Colonic mucosa (tissue), 4 donors: ENCODE data around the gene ASRGL1. TPM values are rescaled to one million over a fixed set of nuclear protein-coding genes. Genes with fewer than 3 reads are reported as not detected.
"Not testable (repeated sequence)": the region's sequence is repeated elsewhere in the genome, so short reads cannot be mapped to it uniquely, and the experiment has no call there.

Experiments used
- DNase-seq: peaks from one replicate; pipeline ENCODE4 v3.0.0-alpha.2; 2020
- H3K27ac ChIP-seq: fragments of 200-600 bp; one replicate; pipeline ENCODE4 v1.8.0; 2021
- H3K27me3 ChIP-seq: fragments of 200-600 bp; one replicate; pipeline ENCODE4 v1.8.0; 2021
- H3K36me3 ChIP-seq: fragments of 200-600 bp; one replicate; pipeline ENCODE4 v1.8.0; 2021
- H3K4me1 ChIP-seq: fragments of 200-600 bp; one replicate; pipeline ENCODE4 v1.8.0; 2021; ENCODE audit warnings: mild to moderate bottlenecking
- H3K4me3 ChIP-seq: fragments of 200-600 bp; one replicate; pipeline ENCODE4 v1.8.0; 2021
- H3K9ac ChIP-seq, 2 donors: one replicate each; pipeline ENCODE4 v1.7.0; 2013; ENCODE audit warnings: control low read depth in 2 of 2, low read depth in 2 of 2, low read length in 2 of 2
- H3K9me3 ChIP-seq: fragments of 200-600 bp; one replicate; pipeline ENCODE4 v1.8.0; 2021
- intact Hi-C: fragments of 100-400 bp; cut with DNase I; formaldehyde crosslinking; loops from one replicate; pipeline ENCODE4 v1.14.1; 2022
- total RNA-seq, 2 donors: library from RNA; stranded (reverse); fragmentation: NEBNext Ultra II Directional in 1 of 2; extraction: Animal tissue kit (Norgen Biotek cat#: 25700) in 1 of 2; gene quantifications; one replicate each; pipeline ENCODE4 v1.2.1, GENCODE V29; 2021
- TF ChIP-seq, protein P1 (sequence below): fragments of 200-600 bp; IDR thresholded peaks from one replicate; pipeline ENCODE4 v1.8.0; 2022; ENCODE audit warnings: antibody characterized with exemption, mild to moderate bottlenecking
- donor health status: healthy.
- donor health status: DM: no; HTN: no; CAD: no.
- donor health status: DM: no; HTN: no; CAD: no.

The ASRGL1 gene
- total RNA-seq, 2 donors from 2014 or later: 32.5 to 71.7 TPM

- Histone ChIP-seq H3K4me1 (peaks cover 9% of the 10 kb centered on the region), H3K4me3 (no peak overlapping the region), H3K27me3 (no peaks in the 10 kb centered on the region), H3K9ac (no peak overlapping the region), H3K9me3 (no peaks in the 10 kb centered on the region), H3K36me3 (no peaks in the 10 kb centered on the region), H3K27ac (no peak overlapping the region)
- DNase-seq: no peak
- intact Hi-C loops: loop anchor here (2.0 to 5.0 kb wide), 2 partner anchors 33 to 201 kb away; no protein-coding TSS in a partner anchor
- TF ChIP-seq, protein P1, sequence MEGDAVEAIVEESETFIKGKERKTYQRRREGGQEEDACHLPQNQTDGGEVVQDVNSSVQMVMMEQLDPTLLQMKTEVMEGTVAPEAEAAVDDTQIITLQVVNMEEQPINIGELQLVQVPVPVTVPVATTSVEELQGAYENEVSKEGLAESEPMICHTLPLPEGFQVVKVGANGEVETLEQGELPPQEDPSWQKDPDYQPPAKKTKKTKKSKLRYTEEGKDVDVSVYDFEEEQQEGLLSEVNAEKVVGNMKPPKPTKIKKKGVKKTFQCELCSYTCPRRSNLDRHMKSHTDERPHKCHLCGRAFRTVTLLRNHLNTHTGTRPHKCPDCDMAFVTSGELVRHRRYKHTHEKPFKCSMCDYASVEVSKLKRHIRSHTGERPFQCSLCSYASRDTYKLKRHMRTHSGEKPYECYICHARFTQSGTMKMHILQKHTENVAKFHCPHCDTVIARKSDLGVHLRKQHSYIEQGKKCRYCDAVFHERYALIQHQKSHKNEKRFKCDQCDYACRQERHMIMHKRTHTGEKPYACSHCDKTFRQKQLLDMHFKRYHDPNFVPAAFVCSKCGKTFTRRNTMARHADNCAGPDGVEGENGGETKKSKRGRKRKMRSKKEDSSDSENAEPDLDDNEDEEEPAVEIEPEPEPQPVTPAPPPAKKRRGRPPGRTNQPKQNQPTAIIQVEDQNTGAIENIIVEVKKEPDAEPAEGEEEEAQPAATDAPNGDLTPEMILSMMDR: no peak
Observed at GRCh38 chr11:62373464-62374119, 36.3 kb downstream of the ASRGL1 start.

DNA sequence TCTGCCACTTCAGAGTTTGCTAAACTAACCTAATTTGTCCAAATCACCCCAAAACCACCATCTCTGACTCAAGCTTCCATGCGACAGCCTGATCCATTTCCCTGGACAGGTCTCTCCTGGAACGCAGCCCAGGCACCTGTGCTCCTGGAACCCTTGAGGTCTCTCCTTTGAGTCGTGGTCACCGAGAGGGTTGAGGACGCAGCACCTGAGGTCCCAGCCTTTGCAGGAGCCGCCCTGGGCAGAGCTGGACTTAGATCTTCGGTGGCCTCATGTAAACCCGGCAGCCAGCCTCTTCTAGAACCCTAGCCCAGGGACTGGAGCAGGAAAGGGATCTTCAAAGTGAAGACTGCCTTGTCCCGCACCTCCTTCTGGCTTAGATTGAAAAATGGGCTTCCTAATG is 37.6 kb downstream of the ASRGL1 start:
- H3K9ac ChIP-seq: no peak overlapping the region
- no peaks in the 10 kb centered on the region for H3K36me3 ChIP-seq
- peak; percentile 16 for DNase-seq
- peaks cover 7% of the 10 kb centered on the region for H3K4me1 ChIP-seq
- H3K9me3 ChIP-seq: no peaks in the 10 kb centered on the region
- no peak overlapping the region for H3K27ac ChIP-seq
- no peak overlapping the region for H3K4me3 ChIP-seq
- no peaks in the 10 kb centered on the region for H3K27me3 ChIP-seq
- TF ChIP-seq, protein P1: no peak
- intact Hi-C loops: loop anchor here (2.0 to 5.0 kb wide), 3 partner anchors 34 to 202 kb away; no protein-coding TSS in a partner anchor

- peak; percentile 30 for DNase-seq
- H3K9me3 ChIP-seq, H3K27ac ChIP-seq, H3K4me3 ChIP-seq, H3K27me3 ChIP-seq, H3K9ac ChIP-seq, H3K36me3 ChIP-seq, H3K4me1 ChIP-seq: not testable (repeated sequence)
- intact Hi-C loops: loop anchor here (5.0 kb wide), 1 partner anchor 161 kb away; no protein-coding TSS in a partner anchor
- TF ChIP-seq, protein P1: peak; percentile 51
Observed at GRCh38 chr11:62378459-62379063, 41.3 kb downstream of the ASRGL1 start.

DNA sequence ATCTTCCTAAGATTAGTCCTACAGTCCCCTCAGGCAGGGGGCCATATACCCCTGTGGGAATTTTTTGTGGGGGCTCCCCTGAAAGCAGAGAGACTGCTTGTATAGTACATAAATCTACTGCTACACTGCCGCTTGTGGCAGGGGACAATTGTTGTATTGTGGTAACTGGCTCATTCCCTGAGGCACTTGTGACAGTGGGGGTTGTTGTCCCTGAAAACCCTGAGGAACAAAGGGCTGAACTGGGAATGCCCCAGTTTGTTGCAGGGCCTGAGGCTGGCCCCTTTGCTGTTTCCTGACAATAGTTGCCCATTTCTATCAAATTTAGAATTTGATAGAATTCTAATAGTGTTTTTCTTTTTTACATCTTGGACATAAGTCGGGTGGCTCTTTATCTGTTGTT is 42.3 kb downstream of the ASRGL1 start:
- intact Hi-C loops: loop anchor here (5.0 kb wide), 1 partner anchor 162 kb away; no protein-coding TSS in a partner anchor
- H3K4me3 ChIP-seq, H3K9ac ChIP-seq, H3K27me3 ChIP-seq, H3K4me1 ChIP-seq, H3K27ac ChIP-seq, H3K9me3 ChIP-seq, H3K36me3 ChIP-seq: not testable (repeated sequence)
- peak; percentile 7 for DNase-seq

DNA sequence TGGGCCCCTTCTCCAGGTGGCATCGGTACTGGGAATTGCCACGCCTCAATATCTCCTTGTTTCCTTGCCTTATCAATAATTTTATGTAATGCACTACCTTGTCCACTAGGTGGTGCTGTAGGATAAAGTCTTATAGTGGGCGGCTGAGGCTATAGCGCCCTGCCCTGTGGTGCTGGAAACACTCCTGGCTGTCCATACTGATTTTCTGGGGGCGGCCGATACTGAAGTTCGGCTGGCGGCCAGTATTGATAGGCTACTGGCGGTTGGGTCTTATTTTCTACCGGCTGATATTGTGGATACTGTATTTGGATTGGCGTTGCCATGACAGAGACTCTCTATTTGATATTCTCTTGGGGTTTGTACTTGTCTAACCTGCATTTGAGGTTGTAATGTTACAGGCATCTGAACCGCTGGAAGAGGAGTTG is 43.6 kb downstream of the ASRGL1 start:
- H3K4me1 ChIP-seq, H3K27me3 ChIP-seq, H3K9me3 ChIP-seq, H3K9ac ChIP-seq, intact Hi-C loops, H3K27ac ChIP-seq, H3K4me3 ChIP-seq, H3K36me3 ChIP-seq: not testable (repeated sequence)
- TF ChIP-seq, protein P1: peak; percentile 76
- DNase-seq: peak; percentile 56

GRCh38 chr11:62383822-62384221 is 46.6 kb downstream of the ASRGL1 start:
- no peak overlapping the region for H3K4me3 ChIP-seq
- TF ChIP-seq, protein P1: no peak

GRCh38 chr11:62386083-62386482 is 48.8 kb downstream of the ASRGL1 start:
- H3K4me1 ChIP-seq, H3K27me3 ChIP-seq, intact Hi-C loops, H3K27ac ChIP-seq, H3K9ac ChIP-seq, H3K36me3 ChIP-seq, H3K4me3 ChIP-seq, DNase-seq, H3K9me3 ChIP-seq: not testable (repeated sequence)

More at GRCh38 chr11:62383822-62384221, 46.6 kb downstream of the ASRGL1 start:
- no peaks in the 10 kb centered on the region for H3K36me3 ChIP-seq
- H3K27ac ChIP-seq: no peak overlapping the region
- no peak for DNase-seq
- no peaks in the 10 kb centered on the region for H3K9me3 ChIP-seq
- intact Hi-C loops: no loop called here
- H3K27me3 ChIP-seq: no peaks in the 10 kb centered on the region
- H3K4me1 ChIP-seq: no peaks in the 10 kb centered on the region
- H3K9ac ChIP-seq: no peak overlapping the region
